ENCODE results near the gene EXOC3L1. TPM values are rescaled to one million over a fixed set of nuclear protein-coding genes. Genes with fewer than 3 reads are reported as not detected.

The EXOC3L1 gene
- total RNA-seq, 1 experiment from 2014 or later = 4.0 TPM

- ChIA-PET CTCF (interaction anchor here (0.9 to 3.6 kb wide), 3 partner anchors 9 to 186 kb away, joined by 3 to 10 read pairs (median 4); partner anchors contain the start of gene CES3), POLR2A (no interaction called here)
- Mint-ChIP-seq H3K27ac (no peak overlapping the region), H3K27me3 (ENCODE audit: low read depth) (peaks cover 16% of the 10 kb centered on the region), H3K36me3 (peaks cover 25% of the 10 kb centered on the region), H3K4me3 (no peak overlapping the region), H3K9me3 (no peaks in the 10 kb centered on the region), H3K4me1 (peaks cover 7% of the 10 kb centered on the region)
- ATAC-seq = no peak
- no peak for DNase-seq (ENCODE audit: low spot score)
- TF ChIP-seq NR3C1 (CRISPR knock-in tag; conservative IDR thresholded peaks at IDR 0.05; ENCODE audit: low read depth) (no peak), RORB (CRISPR knock-in tag; IDR thresholded peaks at IDR 0.05) (no peak), ARID4B (CRISPR knock-in tag; IDR thresholded peaks at IDR 0.05; ENCODE audit: borderline replicate concordance) (no peak), ZNF532 (CRISPR knock-in tag; IDR thresholded peaks at IDR 0.05; ENCODE audit: borderline replicate concordance) (no peak), OVOL2 (CRISPR knock-in tag; IDR thresholded peaks at IDR 0.05; ENCODE audit: borderline replicate concordance) (no peak)
These were observed 43.2 kb downstream of the EXOC3L1 start for GRCh38 chr16:67146523-67147357.

GRCh38 chr16:67145746-67146145 is 44.2 kb downstream of the EXOC3L1 start:
- DNase-seq (ENCODE audit: low spot score) (no peak), ATAC-seq (no peak)
- ChIA-PET CTCF (interaction anchor here (0.5 to 3.6 kb wide), 3 partner anchors 10 to 133 kb away, joined by 3 to 10 read pairs (median 4); no protein-coding TSS in a partner anchor), POLR2A (no interaction called here)
- Mint-ChIP-seq H3K27me3 (ENCODE audit: low read depth) (peaks cover 7% of the 10 kb centered on the region), H3K4me1 (no peaks in the 10 kb centered on the region), H3K9me3 (no peaks in the 10 kb centered on the region), H3K4me3 (no peak overlapping the region), H3K36me3 (peaks cover 29% of the 10 kb centered on the region), H3K27ac (no peak overlapping the region)
- no peak for TF ChIP-seq USF1 (CRISPR knock-in tag; IDR thresholded peaks at IDR 0.05)
- no peak for TF ChIP-seq MXD4 (CRISPR knock-in tag; IDR thresholded peaks at IDR 0.05; ENCODE audit: borderline replicate concordance)
- TF ChIP-seq ZBTB21 (CRISPR knock-in tag; IDR thresholded peaks at IDR 0.05; ENCODE audit: borderline replicate concordance) = no peak
- TF ChIP-seq KAT7 (CRISPR knock-in tag; IDR thresholded peaks at IDR 0.05; ENCODE audit: borderline replicate concordance) = no peak
- TF ChIP-seq FOXP4 (CRISPR knock-in tag; IDR thresholded peaks at IDR 0.05) = no peak
- no peak for TF ChIP-seq ATF6 (CRISPR knock-in tag; IDR thresholded peaks at IDR 0.05)
- TF ChIP-seq FOXJ3 (CRISPR knock-in tag; IDR thresholded peaks at IDR 0.05; ENCODE audit: borderline replicate concordance) = no peak
- no peak for TF ChIP-seq CTCF (IDR thresholded peaks at IDR 0.05)
- TF ChIP-seq ZSCAN18 (CRISPR knock-in tag; IDR thresholded peaks at IDR 0.05) = no peak
- TF ChIP-seq ETV6 (CRISPR knock-in tag; IDR thresholded peaks at IDR 0.05) = no peak
- no peak for TF ChIP-seq PRRX2 (CRISPR knock-in tag; IDR thresholded peaks at IDR 0.05)
